GM21515 (cell line): ENCODE measurements around the gene STIM1.

Experiments
- ATAC-seq: cut with Tn5 transposase; IDR thresholded peaks from one replicate; pipeline ENCODE4 v1.9.1; 2021; ENCODE audit not compliant: unreplicated experiment

The STIM1 gene

GRCh38 chr11:3909901-3910300, 54.4 kb downstream of the STIM1 start:
- ATAC-seq, result no peak

GRCh38 chr11:3911908-3912505, 56.5 kb downstream of the STIM1 start:
- no peak for ATAC-seq

- no peak for ATAC-seq
These were observed 58.5 kb downstream of the STIM1 start for GRCh38 chr11:3913921-3914320.

GRCh38 chr11:3914805-3915204, 59.3 kb downstream of the STIM1 start:
- no peak for ATAC-seq

- ATAC-seq, result no peak
These were observed 61.5 kb downstream of the STIM1 start for GRCh38 chr11:3916962-3917361.

- peak; percentile 59 for ATAC-seq
These were observed 64.8 kb downstream of the STIM1 start for GRCh38 chr11:3920148-3920852.

GRCh38 chr11:3922056-3922455, 66.6 kb downstream of the STIM1 start:
- ATAC-seq, result no peak

- ATAC-seq, result no peak
These were observed 70.0 kb downstream of the STIM1 start for GRCh38 chr11:3925513-3925912.

GRCh38 chr11:3926458-3927095, 71.1 kb downstream of the STIM1 start:
- no peak for ATAC-seq

GRCh38 chr11:3927129-3927796, 71.8 kb downstream of the STIM1 start:
- ATAC-seq, result no peak

GRCh38 chr11:3929232-3929631, 73.8 kb downstream of the STIM1 start:
- no peak for ATAC-seq

GRCh38 chr11:3929649-3930048, 74.2 kb downstream of the STIM1 start:
- no peak for ATAC-seq

- ATAC-seq, result no peak
These were observed 77.2 kb downstream of the STIM1 start for GRCh38 chr11:3932698-3933097.

- ATAC-seq, result no peak
These were observed 77.7 kb downstream of the STIM1 start for GRCh38 chr11:3933165-3933628.

GRCh38 chr11:3934658-3935057, 79.2 kb downstream of the STIM1 start:
- ATAC-seq, result no peak

GRCh38 chr11:3936517-3936916, 81.1 kb downstream of the STIM1 start:
- ATAC-seq, result no peak

- no peak for ATAC-seq
These were observed 83.7 kb downstream of the STIM1 start for GRCh38 chr11:3939211-3939610.

- no peak for ATAC-seq
These were observed 84.3 kb downstream of the STIM1 start for GRCh38 chr11:3939651-3940190.

- peak; percentile 43 for ATAC-seq
These were observed 86.9 kb downstream of the STIM1 start for GRCh38 chr11:3942160-3942955.

GRCh38 chr11:3942956-3943497, 87.6 kb downstream of the STIM1 start:
- ATAC-seq, result no peak
